HG03571 (cell line): ENCODE results near the gene SMPDL3A.
"Not testable (repeated sequence)": the region's sequence is repeated elsewhere in the genome, so short reads cannot be mapped to it uniquely, and the experiment has no call there.

Experiments
- ATAC-seq: cut with Tn5 transposase; IDR thresholded peaks from one replicate; pipeline ENCODE4 v1.9.1; 2021; ENCODE audit not compliant: unreplicated experiment

Gene SMPDL3A

GRCh38 chr6:122789182-122790027, at the start of gene SMPDL3A:
Gene SMPDL3A (plus strand): TSS chr6:122789258. CDS start chr6:122789347, 89 bp downstream.
- peak; percentile 53 for ATAC-seq

DNA sequence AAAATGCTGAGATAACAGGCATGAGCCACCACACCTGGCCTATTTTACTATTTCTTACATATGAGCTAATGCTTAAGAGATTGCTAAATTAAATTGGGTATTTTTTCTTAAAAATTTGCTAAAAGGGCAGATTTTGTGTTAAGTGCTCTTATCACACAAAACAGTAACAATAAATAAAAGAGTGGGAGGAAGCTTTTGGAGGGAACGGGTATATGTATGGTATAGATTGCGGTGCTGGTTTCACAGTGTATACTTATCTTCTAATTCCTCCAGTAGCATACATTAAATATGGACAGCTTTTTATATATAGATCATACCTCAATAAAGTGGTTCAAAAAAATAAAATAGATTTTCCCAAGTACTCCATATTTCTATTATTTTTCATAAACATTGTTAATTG, 49.0 kb upstream of the SMPDL3A start:
- ATAC-seq = no peak

- no peak for ATAC-seq
These were observed 48.1 kb upstream of the SMPDL3A start for GRCh38 chr6:122740936-122741335.

DNA sequence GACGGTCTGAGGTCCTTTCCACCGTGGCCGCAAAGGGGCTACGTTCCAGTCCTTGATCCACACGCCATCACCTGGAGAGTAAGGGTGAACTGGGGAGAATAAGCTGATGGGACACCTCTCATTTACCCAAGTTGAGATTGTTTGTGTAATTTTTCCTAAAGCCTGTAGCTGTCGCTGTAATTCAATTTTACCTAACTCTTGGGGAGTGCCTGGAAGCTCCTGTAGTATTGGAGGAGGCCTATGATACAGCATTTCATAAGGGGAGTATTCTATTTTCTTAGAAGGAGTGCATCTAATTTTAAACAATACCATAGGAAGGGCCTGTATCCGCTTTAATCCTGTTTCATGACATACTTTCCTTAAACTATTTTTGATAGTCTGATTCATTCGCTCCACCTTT, 44.8 kb upstream of the SMPDL3A start:
- not testable (repeated sequence) for ATAC-seq

GRCh38 chr6:122744856-122745255, 44.2 kb upstream of the SMPDL3A start:
- not testable (repeated sequence) for ATAC-seq

- ATAC-seq = no peak
These were observed 42.4 kb upstream of the SMPDL3A start for GRCh38 chr6:122746688-122747087.

DNA sequence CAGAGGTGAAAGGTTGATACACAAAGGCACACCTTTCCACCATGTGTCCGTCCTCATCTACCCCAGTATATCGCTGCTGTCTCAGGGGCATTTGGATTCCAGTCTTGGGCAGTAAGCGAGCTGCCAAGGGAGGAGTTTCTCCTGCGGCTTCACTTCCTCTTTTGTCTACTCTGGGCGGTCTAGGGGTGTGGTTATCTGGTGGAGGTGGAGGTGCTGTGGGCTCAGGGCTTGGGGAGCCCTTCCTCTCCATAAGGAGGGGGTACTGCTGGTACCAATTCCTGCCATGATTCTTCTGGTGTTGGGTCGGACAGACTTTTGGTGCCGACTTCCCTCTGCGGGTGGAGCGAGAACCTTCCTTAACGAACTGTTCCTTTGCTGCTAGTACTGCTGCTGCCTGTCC, 41.5 kb upstream of the SMPDL3A start:
- ATAC-seq = no peak

DNA sequence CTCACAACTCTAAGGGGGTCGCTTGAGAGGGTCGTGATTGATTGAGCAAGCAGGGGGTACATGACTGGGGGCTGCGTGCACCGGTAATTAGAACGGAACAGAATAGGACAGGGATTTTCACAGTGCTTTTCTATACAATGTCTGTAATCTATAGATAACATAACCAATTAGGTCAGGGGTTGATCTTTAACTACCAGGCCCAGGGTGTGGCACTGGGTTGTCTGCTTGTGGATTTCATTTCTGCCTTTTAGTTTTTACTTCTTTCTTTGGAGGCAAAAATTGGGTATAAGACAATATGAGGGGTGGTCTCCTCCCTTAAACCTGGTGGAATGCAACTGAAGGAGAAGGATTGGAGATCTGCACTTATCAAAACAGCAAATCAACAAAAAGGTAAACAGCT, 40.1 kb upstream of the SMPDL3A start:
- ATAC-seq = not testable (repeated sequence)

- no peak for ATAC-seq
These were observed 39.5 kb upstream of the SMPDL3A start for GRCh38 chr6:122749451-122750050.

GRCh38 chr6:122751326-122751725, 37.7 kb upstream of the SMPDL3A start:
- peak; percentile 76 for ATAC-seq

DNA sequence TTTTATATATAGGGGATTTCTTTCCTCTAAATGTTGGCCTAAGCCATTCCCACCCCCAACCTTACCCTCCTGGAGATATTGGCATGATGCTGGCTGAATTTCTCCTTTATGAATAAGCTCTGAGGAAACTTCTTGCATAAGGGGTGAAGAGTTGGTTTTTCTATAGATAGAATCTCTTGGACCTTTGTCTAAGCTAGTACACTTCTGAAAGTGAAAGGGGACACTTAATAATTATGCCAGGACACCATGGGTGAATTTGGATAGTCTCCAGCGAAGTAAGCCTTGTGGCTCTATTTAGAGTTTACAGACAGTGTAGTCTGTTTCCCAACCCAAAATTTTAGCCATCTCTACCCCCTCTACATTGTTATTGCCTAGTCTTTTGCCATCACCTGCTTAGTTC, 36.6 kb upstream of the SMPDL3A start:
- ATAC-seq = no peak

DNA sequence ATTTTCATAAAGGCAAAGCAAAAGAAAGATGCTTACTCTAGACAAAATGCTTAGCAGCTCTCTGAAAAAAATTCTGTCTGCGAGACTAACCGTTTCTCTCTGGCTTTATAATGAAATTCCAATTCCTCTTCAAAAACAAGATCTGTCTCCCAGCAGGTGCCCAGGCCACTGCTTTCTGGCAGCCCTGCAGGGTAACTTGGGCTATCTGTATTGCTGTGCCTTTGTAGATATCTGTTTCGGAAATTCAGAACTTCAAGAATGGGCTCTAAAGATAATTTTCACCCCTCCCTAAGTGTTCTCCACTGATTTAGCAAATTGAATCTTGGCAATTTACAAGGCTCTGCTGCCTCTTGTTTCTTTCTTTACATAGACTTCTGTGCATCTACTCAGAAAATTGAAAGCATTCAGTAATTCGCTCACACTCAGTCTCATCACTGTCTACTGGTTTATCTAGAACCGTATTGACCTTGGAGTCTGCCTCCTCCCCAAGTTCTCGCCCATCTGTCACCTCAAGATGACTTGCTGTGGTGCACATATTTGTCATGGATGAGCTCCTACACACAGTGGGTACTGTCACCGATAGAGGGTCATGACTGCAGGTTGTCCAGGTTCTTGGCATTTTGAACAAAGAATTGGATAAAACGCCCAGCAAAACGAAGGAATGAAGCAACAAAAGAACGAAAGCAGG, 35.9 kb upstream of the SMPDL3A start:
- no peak for ATAC-seq

DNA sequence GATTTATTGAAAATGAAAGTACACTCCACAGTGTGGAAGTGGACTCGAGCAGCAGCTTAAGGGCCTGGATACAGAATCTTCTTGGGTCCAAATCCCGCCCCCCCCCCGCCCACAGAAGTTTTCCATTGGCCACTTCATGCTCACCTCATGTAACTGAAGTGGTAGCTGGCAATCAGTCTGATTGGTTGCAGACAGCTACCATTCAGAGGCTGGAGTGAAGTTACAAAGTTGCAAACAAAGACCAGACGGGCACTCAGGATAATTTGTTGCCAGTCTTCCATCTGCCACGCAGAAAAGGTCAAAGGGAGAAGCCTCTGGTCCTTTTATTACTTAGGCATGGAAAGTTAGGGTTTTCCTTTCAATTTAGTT, 35.4 kb upstream of the SMPDL3A start:
- no peak for ATAC-seq

DNA sequence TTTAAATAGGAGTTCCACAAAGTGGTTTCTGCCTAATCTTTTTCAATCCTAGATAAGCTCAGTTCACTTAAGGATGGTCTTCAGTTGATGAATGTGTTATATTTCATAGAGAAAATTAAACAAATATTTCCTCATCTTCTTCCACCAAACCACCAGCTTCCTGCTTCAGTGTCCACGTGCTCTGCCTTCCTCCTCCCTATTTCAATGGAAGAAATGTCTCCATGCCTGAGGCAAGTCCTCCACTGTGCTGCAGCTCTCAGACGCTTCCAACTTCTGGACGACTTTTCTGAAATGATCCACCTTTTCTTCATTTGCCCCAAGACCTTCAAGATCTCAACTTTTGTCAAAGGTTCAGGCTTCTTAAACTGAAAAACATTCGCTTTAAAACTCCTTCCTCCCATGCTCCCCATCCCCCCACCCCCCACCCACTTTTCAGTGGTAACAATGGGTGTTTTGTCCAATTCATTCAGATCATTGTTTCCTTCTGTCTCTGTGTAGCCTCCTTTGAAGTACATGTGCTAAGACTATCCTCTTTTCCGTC, 34.8 kb upstream of the SMPDL3A start:
- ATAC-seq = no peak

DNA sequence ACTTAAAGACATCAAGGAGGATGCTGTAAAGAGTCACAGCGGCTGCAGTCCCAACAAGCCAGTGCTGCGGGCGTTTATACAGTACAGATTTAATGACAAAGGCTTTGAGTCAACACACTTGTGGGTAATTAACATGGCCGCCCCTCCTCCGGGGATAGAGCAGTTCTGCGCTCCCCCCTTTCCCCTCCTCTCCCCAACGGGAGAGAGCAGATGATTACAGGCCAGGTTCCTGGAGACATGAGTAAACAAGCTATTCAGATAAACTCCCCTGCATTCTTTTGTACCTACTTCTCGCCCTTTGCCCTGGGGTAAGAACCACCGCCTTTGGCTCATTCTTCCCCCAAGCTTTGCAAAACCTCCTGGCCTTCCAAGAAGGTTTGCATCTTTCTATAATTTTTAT, 33.2 kb upstream of the SMPDL3A start:
- no peak for ATAC-seq

DNA sequence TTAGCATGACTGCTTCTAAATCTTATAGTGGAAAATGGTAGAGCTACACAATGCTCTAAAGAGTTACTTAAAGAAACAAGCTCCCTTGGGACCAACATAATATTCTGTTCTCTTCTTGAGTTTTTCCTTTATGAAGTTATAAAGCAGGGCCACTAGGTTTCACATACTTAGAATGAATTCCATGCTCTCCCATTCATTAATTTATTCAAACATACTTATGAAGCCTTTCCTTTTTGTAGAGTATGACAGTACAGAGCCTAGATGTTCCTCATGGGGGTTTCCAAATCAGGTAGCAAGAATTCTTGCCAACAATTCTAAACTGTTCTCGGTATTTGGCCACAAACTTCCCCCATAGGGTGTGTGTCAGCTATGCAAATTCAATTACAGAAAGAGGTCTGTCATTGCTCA, 30.1 kb upstream of the SMPDL3A start:
- ATAC-seq = peak; percentile 84

DNA sequence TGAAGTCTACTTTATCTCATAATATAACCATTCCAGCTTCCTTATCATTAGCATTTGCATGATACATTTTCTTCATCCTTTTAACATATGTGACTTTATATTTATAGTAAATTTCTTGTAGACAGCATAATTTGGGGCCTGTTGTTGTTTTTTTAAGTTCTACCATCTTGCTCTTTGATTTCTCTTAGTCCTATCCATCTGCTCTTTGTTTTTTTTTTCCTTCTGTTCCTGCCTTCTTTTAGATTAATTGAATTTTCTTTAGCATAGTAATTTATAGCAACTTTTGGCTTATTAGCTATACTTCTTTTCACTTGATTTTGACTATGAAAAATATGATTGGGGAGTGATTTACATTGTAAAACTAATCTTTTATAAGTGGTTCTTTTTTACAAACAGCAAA, 28.7 kb upstream of the SMPDL3A start:
- ATAC-seq = no peak

DNA sequence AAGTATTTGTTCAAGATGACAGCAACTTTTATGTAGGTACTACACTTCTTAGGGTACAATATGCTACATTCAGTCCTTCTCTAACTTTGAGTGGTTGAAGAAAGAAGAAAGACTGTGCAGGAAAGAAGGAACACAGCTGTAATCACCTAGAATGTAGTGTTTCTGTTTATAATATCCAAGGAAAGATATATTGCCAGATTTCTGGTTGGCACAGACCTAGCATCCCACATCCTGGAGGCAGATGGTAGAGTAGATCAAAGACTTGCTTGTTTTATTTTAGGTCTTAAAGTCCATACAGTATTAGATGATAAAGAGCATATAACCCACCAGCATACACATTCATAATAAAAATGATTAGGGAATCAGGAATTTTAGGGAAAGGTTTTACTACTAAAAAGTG, 22.8 kb upstream of the SMPDL3A start:
- ATAC-seq = no peak

GRCh38 chr6:122770835-122771601, 18.0 kb upstream of the SMPDL3A start:
- no peak for ATAC-seq

GRCh38 chr6:122772724-122773415, 16.2 kb upstream of the SMPDL3A start:
- no peak for ATAC-seq
